Activated CD4-positive, alpha-beta T cell treated with anti-CD3 and anti-CD28 coated beads, Interleukin-2, amount 50 U/mL, for 16 hours (primary cell): ENCODE measurements around the gene UACA.

Source experiments
- DNase-seq: peaks from one replicate; pipeline ENCODE4 v3.0.0-alpha.2; 2020

UACA gene

DNA sequence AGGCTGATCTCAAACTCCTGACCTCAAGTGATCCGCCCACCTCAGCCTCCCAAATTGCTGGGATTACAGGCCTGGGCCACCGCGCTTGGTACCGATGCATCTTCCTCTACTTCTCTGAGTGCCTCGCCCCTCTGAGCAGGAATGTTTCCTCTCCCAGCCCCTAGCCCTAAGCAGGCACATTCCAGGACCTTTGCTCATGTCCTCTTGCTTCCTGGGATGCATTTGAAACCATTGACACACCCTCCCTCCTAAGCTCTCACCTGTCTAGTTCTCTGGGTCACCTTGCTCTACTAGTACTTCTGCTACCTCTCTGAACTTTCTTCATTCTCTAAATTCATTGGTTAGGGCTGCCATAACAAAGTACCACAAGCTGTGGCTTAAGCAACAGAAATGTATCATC is 17.9 kb upstream of the UACA start:
- DNase-seq = no peak

DNA sequence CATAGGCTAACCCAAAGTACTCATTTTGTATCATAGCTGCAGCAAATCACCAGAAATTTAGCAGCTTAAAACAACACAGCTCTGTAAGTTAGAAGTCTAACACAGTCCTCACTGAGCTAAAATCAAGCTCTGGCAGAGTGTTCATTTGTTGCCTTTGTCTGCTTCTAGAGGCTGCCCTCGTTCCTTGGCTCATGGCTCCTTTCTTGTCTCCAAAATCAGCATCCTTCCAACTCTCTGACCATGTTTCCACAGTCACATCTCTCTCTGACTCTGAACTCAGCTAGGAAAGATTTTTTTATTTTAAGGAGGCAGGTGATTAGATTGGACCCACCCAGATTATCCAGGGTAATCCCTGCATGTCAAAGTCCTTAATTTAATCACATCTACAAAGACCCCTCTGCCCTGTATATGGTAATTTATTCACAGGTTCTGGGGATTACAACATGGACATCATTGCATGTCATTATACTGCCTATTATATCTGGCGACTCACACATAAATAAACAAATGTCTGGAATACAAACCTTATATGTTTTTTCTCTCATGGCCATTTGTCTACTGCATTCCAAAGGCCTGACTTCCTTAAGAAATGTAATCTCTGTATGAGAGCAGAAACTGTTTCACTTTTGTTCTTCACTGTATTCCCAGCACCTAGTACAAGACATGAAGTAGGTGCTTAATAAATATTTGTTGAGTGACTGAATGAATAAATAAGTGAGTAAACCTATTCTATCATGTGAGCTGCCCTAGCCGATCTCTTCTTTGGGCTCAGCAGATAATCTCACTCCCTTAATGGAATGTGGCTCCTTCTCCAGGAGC is 15.1 kb upstream of the UACA start:
- no peak for DNase-seq

DNA sequence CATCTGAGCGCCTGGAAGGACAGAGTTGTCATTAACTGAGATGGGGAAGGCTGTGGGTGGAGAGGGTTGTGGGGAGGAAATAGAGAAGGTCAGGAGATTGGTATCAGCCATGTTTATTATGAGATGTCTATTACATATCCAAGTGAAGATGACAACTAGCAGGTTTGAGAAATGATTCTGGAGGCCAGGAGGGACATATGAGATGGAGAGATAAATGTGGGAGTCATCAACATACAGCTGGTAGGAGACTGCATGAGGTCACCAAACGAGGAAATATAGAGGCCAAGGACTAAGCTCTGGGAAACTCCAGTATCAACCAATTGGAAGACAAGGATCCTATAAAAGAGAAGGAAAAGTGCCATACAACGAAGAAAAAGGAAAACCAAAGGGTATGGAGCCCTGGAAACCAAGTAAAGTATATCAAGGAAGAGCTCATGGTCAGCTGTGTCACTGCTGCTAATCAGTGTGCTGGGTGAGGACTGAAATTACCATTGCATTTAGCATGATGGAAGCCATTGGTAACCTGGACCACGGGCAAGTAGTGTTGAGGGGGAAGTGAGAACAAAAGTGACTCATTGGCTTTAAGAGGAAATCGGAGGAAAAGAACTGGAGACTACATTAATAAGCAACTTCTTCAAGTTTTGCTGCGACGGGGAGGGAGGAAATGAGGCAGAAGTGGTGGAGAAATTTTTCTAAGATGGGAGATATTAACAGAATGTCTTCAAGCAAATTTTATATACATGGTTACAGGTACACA is 14.0 kb upstream of the UACA start:
- DNase-seq = no peak

DNA sequence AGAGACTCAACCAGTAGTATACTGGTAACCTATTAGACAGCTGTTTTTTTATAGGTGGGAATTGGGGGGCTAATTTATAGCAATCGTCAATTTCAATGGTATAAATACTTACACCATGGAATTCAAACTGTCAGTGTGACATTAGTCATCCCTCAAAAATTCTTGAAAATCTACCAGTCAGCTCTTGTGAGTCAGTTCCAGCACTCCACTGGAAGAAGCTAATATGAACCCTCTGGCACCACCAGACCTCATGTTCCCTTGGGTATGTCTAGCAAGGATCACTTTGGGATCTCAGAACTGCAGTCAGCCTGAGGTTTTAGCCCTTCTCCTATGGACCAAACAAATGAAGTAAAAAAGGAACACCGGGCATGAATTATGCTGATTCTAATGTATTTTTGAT is 11.8 kb upstream of the UACA start:
- no peak for DNase-seq

DNA sequence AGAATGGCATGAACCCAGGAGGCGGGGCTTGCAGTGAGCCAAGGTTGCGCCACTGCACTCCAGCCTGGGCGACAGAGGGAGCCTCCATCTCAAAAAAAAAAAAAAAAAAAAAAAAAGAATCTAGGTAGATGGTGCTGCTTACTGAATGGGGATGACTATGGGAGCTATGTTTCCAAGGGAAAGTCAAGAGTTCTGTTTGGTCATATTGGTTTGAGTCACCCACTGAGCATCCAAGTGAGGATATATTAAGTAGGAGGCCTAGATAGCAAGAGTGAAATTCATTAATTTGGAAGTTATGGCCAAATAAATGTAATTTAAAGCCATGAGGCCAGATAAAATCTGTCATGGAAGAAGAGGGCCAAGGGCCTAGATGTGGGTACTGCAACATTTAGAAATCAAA is 9.0 kb upstream of the UACA start:
- DNase-seq = no peak

DNA sequence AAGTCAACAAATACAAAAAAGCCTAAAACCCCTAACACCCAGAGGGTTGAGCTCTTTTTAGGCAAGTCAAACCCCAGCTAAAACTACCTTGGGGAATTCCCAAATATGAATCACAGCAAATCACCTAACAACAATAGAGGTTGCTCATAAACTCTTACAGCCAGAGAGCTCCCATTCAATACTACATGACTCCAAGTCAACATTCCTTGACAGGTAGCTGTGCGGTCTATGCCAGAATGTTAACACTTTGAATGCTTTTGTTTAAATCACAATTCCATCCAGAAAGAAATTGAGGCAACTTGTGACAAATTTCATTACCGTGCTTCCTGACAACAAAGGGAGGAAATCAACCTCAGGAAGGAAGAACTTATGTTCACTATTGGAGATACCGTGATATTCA is 7.5 kb upstream of the UACA start:
- no peak for DNase-seq

DNA sequence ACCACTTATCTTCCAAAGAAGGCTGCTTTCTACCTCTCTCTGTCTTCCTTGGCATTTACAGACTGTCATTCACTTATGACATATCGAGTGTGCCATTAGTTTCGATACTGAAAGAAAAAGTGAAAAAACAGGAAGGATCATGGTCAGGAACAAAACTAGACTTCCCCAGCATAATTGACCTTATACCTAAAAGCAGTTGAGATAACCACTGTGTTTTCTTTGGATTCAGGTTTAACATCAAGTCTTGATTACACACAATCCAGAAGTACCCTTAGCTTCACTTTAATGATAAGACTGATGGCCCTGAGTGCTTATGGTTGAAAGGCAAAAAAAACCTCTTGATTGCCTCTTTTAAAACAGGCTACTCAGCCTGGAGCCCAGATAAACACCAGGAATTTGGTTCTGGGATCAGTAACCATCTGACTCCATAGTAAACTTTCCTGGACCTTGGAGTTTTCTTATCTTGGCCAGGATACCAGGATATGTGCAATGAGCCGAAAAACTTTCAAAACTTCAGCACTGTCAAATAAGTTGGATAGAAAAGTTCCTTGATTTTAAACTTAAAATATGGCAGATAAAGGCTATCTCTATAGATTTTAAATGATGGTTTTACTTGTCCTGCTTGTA is 5.0 kb upstream of the UACA start:
- no peak for DNase-seq

DNA sequence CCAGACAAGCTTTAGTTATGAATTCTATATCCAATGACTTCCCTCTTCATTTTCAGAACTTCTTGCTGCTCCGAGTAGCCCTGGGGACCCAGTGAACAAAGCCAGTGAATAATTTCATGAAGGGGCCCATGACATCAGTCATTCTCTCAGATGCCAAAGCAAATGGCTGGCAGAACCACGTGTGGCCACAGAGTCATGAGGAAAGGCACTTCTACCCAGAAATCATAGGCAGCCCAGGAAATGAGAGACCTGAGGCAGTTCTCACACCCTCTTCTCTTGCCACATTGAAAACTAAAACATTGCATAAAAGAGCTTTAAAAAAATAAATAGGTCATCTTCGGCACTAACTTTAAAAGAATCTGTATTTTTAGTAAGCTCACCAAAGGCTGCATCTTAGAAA is 4.3 kb upstream of the UACA start:
- no peak for DNase-seq

DNA sequence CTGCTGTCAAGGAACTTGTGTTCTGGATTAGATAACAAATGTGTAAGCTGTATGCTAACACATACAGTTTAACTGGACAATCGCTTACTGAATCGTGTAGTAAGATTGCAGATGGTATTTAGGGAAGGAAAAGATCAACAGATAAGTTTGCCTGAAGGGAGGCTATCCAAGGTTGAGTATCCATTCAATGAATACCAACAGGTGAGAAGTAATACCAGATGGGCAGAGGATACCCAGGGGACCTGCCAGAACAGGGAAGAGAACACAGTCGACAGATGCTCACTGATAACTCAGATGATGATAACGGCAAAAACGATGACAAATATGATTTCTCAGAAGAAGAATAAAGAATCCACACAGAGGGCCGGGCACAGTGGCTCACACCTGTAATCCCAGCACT is 3.2 kb upstream of the UACA start:
- DNase-seq = no peak

DNA sequence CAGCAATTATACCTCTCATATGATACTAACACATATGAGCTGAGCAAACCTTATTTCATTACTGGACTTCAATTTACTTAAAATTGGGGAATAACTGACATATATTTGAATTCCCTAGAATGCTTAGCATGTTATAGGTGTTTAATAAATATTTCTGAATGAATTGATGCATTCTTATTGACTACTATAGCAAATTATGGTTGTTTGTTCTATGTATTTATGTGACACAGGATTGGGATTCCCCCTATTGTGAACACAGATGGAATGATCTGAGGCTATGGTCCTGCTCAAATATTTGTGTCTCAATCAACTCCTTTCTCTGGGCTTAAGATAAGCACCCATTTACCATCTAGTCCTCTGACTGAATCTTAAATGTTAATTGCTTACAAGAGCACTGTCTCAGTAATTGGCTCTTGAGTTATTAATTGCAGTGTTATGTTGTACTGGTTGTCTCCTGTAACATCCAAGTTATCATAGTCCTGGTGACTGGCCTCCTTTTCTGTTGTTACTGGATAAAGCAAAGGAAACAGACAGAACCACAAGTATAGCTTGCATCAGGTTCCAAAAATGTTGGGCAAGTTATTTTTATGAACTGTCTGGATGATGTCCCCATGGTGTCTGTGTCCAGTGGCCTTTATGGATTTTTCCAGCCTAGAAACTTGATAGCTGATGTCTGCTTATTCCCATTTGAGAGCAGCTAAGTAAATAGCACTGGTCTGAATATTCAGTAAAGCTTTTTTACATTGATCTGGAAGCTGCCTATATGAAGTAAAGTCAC is 2.3 kb upstream of the UACA start:
- DNase-seq = no peak

DNA sequence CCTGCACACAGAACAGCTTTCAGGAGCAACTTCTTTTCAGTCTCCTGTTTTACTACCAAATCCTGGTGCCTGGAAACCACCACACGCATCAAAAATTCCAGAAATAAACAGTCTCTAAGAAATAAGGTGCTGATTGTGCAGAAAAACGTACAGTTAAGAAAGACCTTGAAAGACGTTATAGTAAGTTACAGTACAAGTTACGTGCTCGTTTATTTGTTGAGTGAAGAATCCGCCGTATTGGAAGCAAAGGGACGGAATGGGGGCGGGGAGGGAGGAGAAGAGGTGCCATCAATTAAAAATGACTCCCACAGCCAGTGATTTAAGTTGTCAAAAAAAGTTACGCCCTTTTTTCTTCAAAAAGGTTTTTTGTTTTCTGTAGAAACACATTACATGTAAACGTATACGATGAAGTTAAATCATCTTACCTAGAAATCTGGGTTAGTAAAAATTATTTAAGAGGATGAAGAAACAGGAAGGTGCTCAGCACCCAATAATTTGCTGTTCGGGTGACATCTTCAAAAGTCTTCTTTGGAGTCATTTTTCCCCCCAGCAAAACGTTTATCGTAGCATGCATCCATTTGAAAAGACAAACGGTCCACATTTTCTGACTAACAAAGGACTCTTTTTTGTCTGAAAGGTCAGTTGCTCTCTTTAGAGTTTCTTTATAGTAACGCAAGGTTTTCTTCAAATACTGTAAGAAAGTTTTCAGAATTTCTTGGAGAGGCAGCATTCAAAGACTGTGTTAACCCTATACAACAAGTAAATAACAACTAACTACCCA is 782 bp upstream of the UACA start:
- no peak for DNase-seq

DNA sequence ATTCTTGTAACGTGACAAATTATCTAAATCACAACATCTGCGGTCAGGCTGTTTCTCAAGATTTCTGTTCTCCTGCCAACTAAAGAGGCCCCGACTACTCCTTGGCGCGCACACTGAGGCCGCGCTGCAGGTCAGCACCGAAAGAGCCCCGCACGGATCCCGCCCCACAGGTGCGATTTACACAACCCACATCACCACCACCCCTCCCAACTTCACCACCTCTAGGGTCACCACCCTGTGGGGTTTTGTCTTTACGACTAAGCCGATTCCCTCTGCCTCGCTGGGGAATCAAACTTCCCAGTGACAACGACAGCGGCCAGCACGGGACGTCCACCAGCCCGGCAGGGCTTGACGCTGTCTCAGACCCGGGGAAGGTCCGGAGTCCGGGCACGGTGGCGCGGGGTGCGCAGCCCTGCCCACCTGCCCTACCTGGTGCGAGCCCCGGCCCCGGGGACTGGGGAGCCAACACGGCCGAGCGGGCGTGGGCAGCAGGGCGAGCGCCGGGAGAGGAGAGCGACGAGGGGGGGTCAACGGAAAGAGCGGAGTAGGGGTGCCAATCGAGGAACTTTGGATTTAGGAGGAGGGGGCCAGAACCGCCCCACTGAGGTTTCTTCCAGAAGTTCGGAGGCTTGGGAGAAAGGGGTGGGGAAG is 764 bp downstream of the UACA start:
- no peak for DNase-seq

DNA sequence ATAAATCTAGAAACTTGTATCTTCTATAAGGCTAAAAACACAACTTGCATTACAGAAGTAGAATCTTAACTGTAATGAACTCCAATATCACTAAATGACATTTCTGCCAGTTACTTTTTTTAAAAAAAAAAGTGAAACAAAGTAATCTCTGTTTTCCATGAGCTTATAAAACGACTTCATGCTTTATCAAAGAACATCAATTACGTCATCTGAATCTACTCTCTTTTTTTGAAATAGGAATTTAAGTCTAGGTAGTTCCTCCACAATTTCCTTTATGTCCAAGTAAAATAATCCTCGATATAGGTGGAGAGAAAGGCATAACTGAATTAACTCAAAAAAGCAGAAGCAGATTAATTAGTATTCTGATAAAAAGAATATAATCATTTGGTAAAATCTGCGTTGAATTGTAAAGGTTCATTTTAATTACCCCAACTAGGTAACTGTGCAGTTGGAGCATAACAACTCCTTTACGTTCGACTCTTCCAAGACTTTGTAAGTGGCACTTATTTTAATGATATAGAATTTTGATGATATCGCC is 1.4 kb downstream of the UACA start:
- DNase-seq = no peak

DNA sequence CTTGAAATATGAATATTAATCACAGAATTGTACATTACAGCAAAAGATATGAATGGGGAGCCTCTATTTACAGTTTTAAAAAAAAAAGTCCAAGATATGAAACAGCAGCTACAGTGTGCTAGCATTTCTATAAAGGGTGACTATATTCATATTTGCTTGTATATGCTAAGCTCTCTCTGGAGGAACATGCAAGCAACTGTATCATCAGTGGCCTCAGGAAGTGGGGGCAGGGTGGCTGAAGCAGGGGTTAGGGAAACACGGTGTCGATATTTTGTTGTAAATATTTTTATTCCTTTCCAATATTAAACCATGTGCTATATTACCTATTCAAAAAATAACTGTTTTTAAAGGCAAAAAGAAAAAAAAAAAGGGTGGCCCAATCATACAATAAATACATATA is 2.3 kb downstream of the UACA start:
- DNase-seq = no peak

DNA sequence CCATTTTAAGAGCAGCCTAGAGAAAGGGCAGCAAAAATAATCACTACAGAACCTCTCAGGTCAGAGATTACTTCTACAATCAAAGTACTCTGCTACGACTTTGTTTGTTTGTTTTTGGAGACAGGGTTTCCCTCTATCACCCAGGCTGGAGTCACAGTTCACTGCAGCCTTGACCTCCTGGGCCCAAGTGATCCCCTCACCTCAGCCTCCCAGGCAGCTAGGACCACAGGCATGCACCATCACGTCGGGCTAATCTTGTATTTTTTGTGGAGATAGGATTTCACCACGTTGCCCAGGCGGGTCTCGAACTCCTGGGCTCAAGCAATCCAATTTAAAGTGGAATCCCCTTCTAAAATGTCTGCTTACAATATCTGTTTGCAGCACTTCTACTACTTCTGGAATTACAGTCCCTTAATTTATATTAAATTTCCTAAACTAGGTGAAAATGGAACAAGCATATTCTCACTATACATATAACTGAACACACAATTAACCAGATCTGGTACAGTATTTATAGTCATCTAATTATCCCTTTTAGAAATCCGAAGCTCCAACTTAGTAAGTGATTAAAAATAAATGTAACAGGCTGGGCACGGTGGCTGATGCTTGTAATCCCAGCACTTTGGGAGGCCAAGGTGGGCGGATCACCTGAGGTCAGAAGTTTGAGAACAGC is 4.4 kb downstream of the UACA start:
- no peak for DNase-seq

DNA sequence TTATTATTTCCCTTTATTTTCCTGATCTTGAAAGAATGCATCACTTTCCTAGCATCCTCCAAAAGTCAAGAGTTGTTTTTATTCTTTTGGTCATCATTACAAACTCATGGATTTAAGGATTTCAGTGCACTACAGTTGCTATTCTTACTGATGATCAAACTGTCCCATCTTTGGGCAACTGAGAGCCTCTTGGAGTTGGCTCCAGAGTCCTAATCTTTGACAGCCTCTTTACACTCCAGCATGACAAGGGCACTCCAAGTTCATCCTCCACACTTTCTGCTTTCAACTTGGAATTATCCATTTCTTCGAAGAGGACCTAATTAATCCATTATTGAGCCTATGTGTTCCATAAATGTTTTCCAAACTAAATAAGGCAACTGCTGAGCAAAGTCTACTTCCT is 5.7 kb downstream of the UACA start:
- no peak for DNase-seq

DNA sequence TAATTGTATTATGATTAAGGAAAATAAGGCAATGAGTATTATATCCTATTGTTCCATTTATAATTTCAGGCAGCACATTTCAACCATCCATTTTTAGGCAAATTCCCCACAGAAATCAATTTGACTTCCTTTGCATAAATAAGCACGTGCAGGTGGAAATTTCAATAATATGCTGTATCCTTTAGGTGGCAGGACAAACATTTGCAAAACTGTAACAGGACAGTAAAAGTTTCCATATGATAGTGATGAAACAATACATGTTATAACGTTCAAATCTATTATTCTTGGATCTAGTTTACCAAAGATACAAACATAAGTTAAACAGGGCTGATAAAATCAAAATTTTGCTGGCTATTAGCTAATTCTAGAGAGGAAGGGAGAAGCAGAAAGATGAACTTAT is 8.5 kb downstream of the UACA start:
- DNase-seq = no peak

DNA sequence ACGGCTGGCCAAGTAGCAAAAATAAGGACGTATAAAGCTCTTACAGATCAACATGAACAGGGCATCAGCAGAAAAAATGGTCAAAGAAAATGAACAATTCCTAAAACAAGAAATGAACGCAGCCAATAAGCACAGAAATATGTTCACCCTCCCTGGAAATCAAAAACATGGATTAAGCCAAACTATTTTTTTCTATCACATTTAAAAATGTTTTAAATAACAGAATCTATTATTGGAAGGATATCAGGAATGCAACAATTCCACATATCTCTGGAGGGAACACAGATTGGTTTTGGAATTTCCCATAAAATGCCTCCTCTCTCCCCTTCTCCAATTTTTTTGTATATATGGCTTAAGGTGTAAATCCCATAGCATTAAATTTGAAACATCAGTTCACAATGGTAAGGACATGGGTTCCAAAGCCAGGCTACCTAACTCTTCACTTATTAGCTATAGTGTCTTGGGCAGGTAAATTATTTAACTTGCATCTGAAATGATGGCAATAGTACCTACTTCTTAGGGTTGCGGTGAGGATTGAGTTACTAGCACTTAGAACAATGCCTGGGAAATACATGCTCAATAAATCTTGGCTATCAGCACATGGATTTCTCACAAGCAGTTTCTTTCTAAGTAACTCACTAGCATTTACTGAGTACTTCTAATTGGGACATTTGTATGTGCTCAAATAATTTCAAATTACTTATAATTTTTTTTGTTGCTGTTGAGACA is 10.1 kb downstream of the UACA start:
- no peak for DNase-seq

DNA sequence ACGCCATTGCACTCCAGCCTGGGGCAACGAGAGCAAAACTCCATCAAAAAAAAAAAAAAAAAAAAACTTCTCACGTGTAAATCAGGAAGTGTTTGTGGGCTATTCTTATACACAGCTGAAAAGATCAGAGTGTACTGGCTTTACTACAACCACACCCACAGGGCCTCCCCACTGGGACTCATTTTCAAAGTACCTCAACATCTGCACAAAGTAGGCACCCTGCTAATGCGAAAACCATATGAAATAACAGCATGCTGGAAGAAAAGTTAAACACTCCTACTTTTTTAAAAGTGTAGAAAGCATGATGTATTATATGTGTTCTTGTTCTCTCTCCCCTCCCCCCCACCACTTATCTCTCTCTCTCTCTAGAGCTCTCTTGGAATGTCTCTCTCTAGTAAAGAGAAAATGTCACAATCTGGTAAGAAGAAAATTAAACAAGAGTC is 11.1 kb downstream of the UACA start:
- DNase-seq = no peak

DNA sequence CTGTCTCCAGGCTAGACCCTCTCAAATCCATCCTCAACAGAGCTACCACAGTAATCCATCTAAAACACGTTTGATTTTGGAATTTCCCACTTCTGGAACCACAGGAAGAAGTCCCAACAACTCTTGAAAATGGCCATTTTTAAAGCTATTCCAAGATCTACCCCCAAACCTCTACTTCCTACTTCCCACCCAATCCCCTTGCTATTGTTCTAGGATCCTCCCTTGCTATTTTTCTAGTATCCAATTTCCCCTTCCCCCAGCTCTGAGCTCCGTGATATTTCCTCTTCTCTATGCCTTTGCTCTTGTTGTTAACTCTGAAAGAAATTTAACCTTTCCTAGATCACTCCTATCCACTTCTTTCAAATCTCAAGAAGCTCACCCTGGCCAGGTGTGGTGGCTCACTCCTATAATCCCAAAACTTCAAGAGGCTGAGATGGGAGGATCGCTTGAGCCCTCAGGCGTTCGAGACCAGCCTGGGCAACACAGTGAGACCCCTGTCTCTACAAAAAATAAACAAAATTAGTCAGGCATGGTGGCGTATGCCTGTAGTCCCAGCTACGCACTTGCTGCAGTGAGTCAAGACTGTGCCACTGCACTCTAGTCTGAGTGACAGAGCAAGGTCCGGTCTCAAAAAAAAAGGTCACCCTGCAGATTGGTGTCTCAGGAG is 13.0 kb downstream of the UACA start:
- no peak for DNase-seq
